ENCODE data around the gene TMEM175.

Gene TMEM175

GRCh38 chr4:970046-970745, 37.9 kb downstream of the TMEM175 start:
- no peak overlapping the region for H4K8ac ChIP-seq (ENCODE audit: low read depth, low read length)
- peaks cover 5 to 6% of the 10 kb centered on the region in 2 experiments for H3K36me3 ChIP-seq (ENCODE audit: control insufficient read depth in 1 of 2, insufficient read depth in 2 of 2, low read length in 2 of 2)
- H3K9ac ChIP-seq (ENCODE audit: low read length), result no peak overlapping the region
- no peak overlapping the region for H2BK5ac ChIP-seq (ENCODE audit: low read depth, low read length, poor library complexity)
- H2AFZ ChIP-seq (ENCODE audit: insufficient read depth, low read length, poor library complexity), result no peak overlapping the region
- no peak for DNase-seq
- peaks cover 4% of the 10 kb centered on the region for H3K79me1 ChIP-seq (ENCODE audit: low read length)
- H3K4me3 ChIP-seq (ENCODE audit: low read depth, low read length), result no peak overlapping the region
- no peak overlapping the region for H3K14ac ChIP-seq (ENCODE audit: low read length)
- no peak overlapping the region for H3K4me2 ChIP-seq (ENCODE audit: low read length)
- peaks cover 21% of the 10 kb centered on the region for H3K9me3 ChIP-seq (ENCODE audit: insufficient read depth, low read depth, low read length)
- H4K91ac ChIP-seq (ENCODE audit: low read depth, low read length), result no peak overlapping the region
- no peak overlapping the region for H3K18ac ChIP-seq (ENCODE audit: low read length)
- H3K27ac ChIP-seq (ENCODE audit: low read depth, low read length), result no peak overlapping the region
- no peak overlapping the region for H3K23ac ChIP-seq (ENCODE audit: low read length)
- H2AK5ac ChIP-seq (ENCODE audit: low read length), result no peak overlapping the region
- no peak overlapping the region for H2BK12ac ChIP-seq (ENCODE audit: low read length)
- H2BK120ac ChIP-seq (ENCODE audit: insufficient read depth, low read length, poor library complexity), result no peak overlapping the region
- H3K4me1 ChIP-seq (ENCODE audit: control insufficient read depth in 1 of 2, insufficient read depth in 2 of 2, low read length in 2 of 2), result peaks cover 9 to 13% of the 10 kb centered on the region in 2 experiments
- no peak overlapping the region for H3K4ac ChIP-seq (ENCODE audit: low read depth, low read length)
- H3K79me2 ChIP-seq (ENCODE audit: control insufficient read depth, insufficient read depth, low read length, poor library complexity), result no peaks in the 10 kb centered on the region
- no CpG with 5 or more reads among the region's 25 CpGs for WGBS (ENCODE audit: extremely low coverage, insufficient coverage, insufficient read length)
- no peak overlapping the region for H4K12ac ChIP-seq (ENCODE audit: low read depth, low read length)
- peaks cover 28% of the 10 kb centered on the region for H3K27me3 ChIP-seq (ENCODE audit: insufficient read depth, low read length)

GRCh38 chr4:970854-971520, 38.7 kb downstream of the TMEM175 start:
- Histone ChIP-seq H2AFZ (ENCODE audit: insufficient read depth, low read length, poor library complexity) (no peak overlapping the region), H3K9me3 (ENCODE audit: insufficient read depth, low read depth, low read length) (peaks cover 23% of the 10 kb centered on the region), H3K14ac (ENCODE audit: low read length) (no peak overlapping the region), H3K27ac (ENCODE audit: low read depth, low read length) (no peak overlapping the region), H4K8ac (ENCODE audit: low read depth, low read length) (no peak overlapping the region), H3K4me3 (ENCODE audit: low read depth, low read length) (no peak overlapping the region), H4K91ac (ENCODE audit: low read depth, low read length) (no peak overlapping the region), H3K4me1 (ENCODE audit: control insufficient read depth in 1 of 2, insufficient read depth in 2 of 2, low read length in 2 of 2) (peaks cover 9 to 13% of the 10 kb centered on the region in 2 experiments), H2BK120ac (ENCODE audit: insufficient read depth, low read length, poor library complexity) (no peak overlapping the region), H3K36me3 (ENCODE audit: control insufficient read depth in 1 of 2, insufficient read depth in 2 of 2, low read length in 2 of 2) (peaks cover 3 to 6% of the 10 kb centered on the region in 2 experiments), H2BK5ac (ENCODE audit: low read depth, low read length, poor library complexity) (no peak overlapping the region), H3K4ac (ENCODE audit: low read depth, low read length) (no peak overlapping the region), H2AK5ac (ENCODE audit: low read length) (no peak overlapping the region), H3K9ac (ENCODE audit: low read length) (no peak overlapping the region), H3K79me1 (ENCODE audit: low read length) (peaks cover 4% of the 10 kb centered on the region), H3K18ac (ENCODE audit: low read length) (no peak overlapping the region), H3K4me2 (ENCODE audit: low read length) (no peak overlapping the region), H4K12ac (ENCODE audit: low read depth, low read length) (no peak overlapping the region), H3K23ac (ENCODE audit: low read length) (no peak overlapping the region), H3K27me3 (ENCODE audit: insufficient read depth, low read length) (peaks cover 28% of the 10 kb centered on the region), H2BK12ac (ENCODE audit: low read length) (no peak overlapping the region), H3K79me2 (ENCODE audit: control insufficient read depth, insufficient read depth, low read length, poor library complexity) (no peaks in the 10 kb centered on the region)
- DNase-seq, result no peak
- no CpG with 5 or more reads among the region's 17 CpGs for WGBS (ENCODE audit: extremely low coverage, insufficient coverage, insufficient read length)

GRCh38 chr4:971666-972500, 39.6 kb downstream of the TMEM175 start:
- no peak overlapping the region for H3K27ac ChIP-seq (ENCODE audit: low read depth, low read length)
- no CpG with 5 or more reads among the region's 24 CpGs for WGBS (ENCODE audit: extremely low coverage, insufficient coverage, insufficient read length)

GRCh38 chr4:972651-973424, 40.6 kb downstream of the TMEM175 start:
- H2BK120ac ChIP-seq (ENCODE audit: insufficient read depth, low read length, poor library complexity), result no peak overlapping the region
- H2AFZ ChIP-seq (ENCODE audit: insufficient read depth, low read length, poor library complexity), result peak overlapping the region; percentile 94
- peak overlapping the region; percentile 71 for H3K4me3 ChIP-seq (ENCODE audit: low read depth, low read length)

More at GRCh38 chr4:971666-972500, 39.6 kb downstream of the TMEM175 start:
- Histone ChIP-seq H3K79me1 (ENCODE audit: low read length) (peaks cover 4% of the 10 kb centered on the region), H3K27me3 (ENCODE audit: insufficient read depth, low read length) (peaks cover 28% of the 10 kb centered on the region), H3K18ac (ENCODE audit: low read length) (no peak overlapping the region), H3K9me3 (ENCODE audit: insufficient read depth, low read depth, low read length) (peaks cover 23% of the 10 kb centered on the region), H4K12ac (ENCODE audit: low read depth, low read length) (no peak overlapping the region), H3K79me2 (ENCODE audit: control insufficient read depth, insufficient read depth, low read length, poor library complexity) (no peaks in the 10 kb centered on the region), H4K91ac (ENCODE audit: low read depth, low read length) (no peak overlapping the region), H3K4me1 (ENCODE audit: control insufficient read depth in 1 of 2, insufficient read depth in 2 of 2, low read length in 2 of 2) (peaks cover 9 to 13% of the 10 kb centered on the region in 2 experiments), H4K8ac (ENCODE audit: low read depth, low read length) (no peak overlapping the region), H3K4ac (ENCODE audit: low read depth, low read length) (no peak overlapping the region), H3K9ac (ENCODE audit: low read length) (no peak overlapping the region), H3K4me2 (ENCODE audit: low read length) (peak overlapping the region; percentile 78), H3K14ac (ENCODE audit: low read length) (no peak overlapping the region), H2BK5ac (ENCODE audit: low read depth, low read length, poor library complexity) (no peak overlapping the region), H2BK120ac (ENCODE audit: insufficient read depth, low read length, poor library complexity) (no peak overlapping the region), H2AK5ac (ENCODE audit: low read length) (no peak overlapping the region), H3K36me3 (ENCODE audit: control insufficient read depth in 1 of 2, insufficient read depth in 2 of 2, low read length in 2 of 2) (no peaks in the 10 kb centered on the region), H3K4me3 (ENCODE audit: low read depth, low read length) (no peak overlapping the region), H3K23ac (ENCODE audit: low read length) (peak overlapping the region; percentile 1), H2BK12ac (ENCODE audit: low read length) (no peak overlapping the region), H2AFZ (ENCODE audit: insufficient read depth, low read length, poor library complexity) (no peak overlapping the region)
- DNase-seq, result no peak

More at GRCh38 chr4:972651-973424, 40.6 kb downstream of the TMEM175 start:
- Histone ChIP-seq H3K27me3 (ENCODE audit: insufficient read depth, low read length) (peaks cover 23% of the 10 kb centered on the region), H3K4ac (ENCODE audit: low read depth, low read length) (peak overlapping the region; percentile 20), H3K18ac (ENCODE audit: low read length) (peak overlapping the region; percentile 68), H4K91ac (ENCODE audit: low read depth, low read length) (peak overlapping the region; percentile 41), H3K4me2 (ENCODE audit: low read length) (peak overlapping the region; percentile 78), H3K27ac (ENCODE audit: low read depth, low read length) (no peak overlapping the region), H2BK12ac (ENCODE audit: low read length) (peak overlapping the region; percentile 34), H4K12ac (ENCODE audit: low read depth, low read length) (peak overlapping the region; percentile 67), H3K9me3 (ENCODE audit: insufficient read depth, low read depth, low read length) (peaks cover 23% of the 10 kb centered on the region), H3K79me2 (ENCODE audit: control insufficient read depth, insufficient read depth, low read length, poor library complexity) (no peaks in the 10 kb centered on the region), H3K79me1 (ENCODE audit: low read length) (peaks cover 4% of the 10 kb centered on the region), H4K8ac (ENCODE audit: low read depth, low read length) (peak overlapping the region; percentile 80), H3K9ac (ENCODE audit: low read length) (peak overlapping the region; percentile 73), H2BK5ac (ENCODE audit: low read depth, low read length, poor library complexity) (no peak overlapping the region), H2AK5ac (ENCODE audit: low read length) (peak overlapping the region; percentile 26), H3K4me1 (ENCODE audit: control insufficient read depth in 1 of 2, insufficient read depth in 2 of 2, low read length in 2 of 2) (peaks cover 9 to 10% of the 10 kb centered on the region in 2 experiments), H3K36me3 (ENCODE audit: control insufficient read depth in 1 of 2, insufficient read depth in 2 of 2, low read length in 2 of 2) (no peaks in the 10 kb centered on the region), H3K14ac (ENCODE audit: low read length) (peak overlapping the region; percentile 85), H3K23ac (ENCODE audit: low read length) (no peak overlapping the region)
- peak in 1 of 2 donors; percentile 22 for DNase-seq
- no CpG with 5 or more reads among the region's 65 CpGs for WGBS (ENCODE audit: extremely low coverage, insufficient coverage, insufficient read length)
